ENCODE results near the gene NECAB3.

Gene NECAB3

DNA sequence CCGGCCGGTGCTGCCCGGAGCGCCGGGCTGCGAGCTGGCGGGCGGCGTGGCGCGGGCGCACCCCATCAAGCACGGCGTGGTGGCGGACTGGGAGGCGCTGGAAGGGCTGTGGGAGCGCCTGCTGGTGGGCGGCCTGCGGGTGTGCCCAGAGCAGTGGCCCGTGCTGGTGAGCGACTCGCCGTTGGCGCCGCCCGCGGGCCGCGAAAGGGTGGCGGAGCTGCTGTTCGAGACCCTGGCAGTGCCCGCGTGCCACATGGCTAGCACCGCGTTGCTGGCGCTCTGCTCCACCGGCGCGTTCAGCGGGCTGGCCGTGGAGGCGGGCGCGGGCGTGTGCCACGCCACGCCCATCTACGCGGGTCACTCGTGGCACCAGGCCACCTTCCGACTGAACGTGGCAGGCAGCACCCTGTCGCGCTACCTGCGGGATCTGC is 7.0 kb downstream of the NECAB3 start:
- peak overlapping the region; percentile 73 for H3K9ac ChIP-seq (ENCODE audit: low read length)
- no peaks in the 10 kb centered on the region for H3K27me3 ChIP-seq (replicated peaks; ENCODE audit: control insufficient read depth, insufficient read depth, low read length)
- peak overlapping the region; percentile 65 for H3K4me3 ChIP-seq (ENCODE audit: low read length)
- peak; percentile 63 for DNase-seq (ENCODE audit: low read depth)
- H3K36me3 ChIP-seq (ENCODE audit: control insufficient read depth, insufficient read depth, low read length, severe bottlenecking), result peaks cover 30% of the 10 kb centered on the region
- H3K4me1 ChIP-seq (ENCODE audit: control insufficient read depth, insufficient read depth, low read length), result peaks cover 42% of the 10 kb centered on the region
- no peaks in the 10 kb centered on the region for H3K9me3 ChIP-seq (ENCODE audit: control insufficient read depth, low read length)

DNA sequence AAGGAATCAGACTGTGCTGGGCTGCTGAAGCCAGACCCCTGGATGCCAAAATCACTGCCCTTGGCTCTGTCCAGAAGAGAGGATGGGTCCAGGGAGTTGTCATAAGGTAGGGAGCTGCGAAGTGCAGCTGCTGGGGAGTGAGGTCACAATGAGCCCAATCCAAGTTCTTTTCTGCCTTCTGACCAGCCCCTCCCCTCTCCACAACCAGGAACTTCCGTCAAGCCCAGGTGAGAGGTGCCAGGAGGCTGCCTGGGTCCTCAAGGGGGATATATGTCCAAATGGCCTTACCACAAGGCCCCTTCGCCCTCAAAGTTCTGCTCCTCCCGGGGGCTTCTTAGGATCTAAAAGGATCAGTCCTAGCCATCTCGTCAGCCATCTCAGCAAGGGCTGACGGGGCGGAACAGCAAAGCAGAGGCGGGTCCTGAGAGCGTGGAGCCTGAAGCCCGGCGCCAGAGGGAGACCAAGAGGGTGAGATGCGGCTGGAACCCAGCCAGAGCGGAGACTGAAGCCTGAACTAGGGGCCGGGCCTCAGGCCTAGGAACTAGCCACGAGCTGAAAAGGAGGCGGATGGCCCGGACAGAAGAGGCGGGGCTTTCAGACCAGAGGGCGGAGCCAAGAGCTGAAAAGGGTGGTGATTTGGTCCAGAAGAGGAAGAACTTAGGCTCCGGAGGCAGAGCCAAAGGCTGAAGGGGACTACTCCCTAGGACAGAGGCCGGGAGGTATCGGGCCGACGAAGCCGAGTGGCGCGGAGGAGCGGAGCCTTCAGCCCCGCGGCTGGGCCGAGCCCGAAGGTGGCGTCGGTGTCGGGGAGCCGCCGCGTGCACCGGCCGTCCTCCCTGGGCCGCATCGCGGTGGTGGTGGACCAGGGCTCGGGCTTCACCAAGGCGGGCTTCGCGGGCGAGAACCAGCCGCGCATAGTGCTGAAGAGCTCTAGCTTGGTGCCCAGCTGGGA is 7.7 kb downstream of the NECAB3 start, which contains the start of gene ACTL10:
Gene ACTL10 (plus strand): TSS at position 651 of the 952 bp plus-strand sequence. CDS start 555 bp downstream, outside the sequence.
- Histone ChIP-seq H3K27me3 (replicated peaks; ENCODE audit: control insufficient read depth, insufficient read depth, low read length) (no peaks in the 10 kb centered on the region), H3K4me3 (ENCODE audit: low read length) (peak within 1 kb of the TSS; percentile 65)
- DNase-seq (ENCODE audit: low read depth), result peak; percentile 99

DNA sequence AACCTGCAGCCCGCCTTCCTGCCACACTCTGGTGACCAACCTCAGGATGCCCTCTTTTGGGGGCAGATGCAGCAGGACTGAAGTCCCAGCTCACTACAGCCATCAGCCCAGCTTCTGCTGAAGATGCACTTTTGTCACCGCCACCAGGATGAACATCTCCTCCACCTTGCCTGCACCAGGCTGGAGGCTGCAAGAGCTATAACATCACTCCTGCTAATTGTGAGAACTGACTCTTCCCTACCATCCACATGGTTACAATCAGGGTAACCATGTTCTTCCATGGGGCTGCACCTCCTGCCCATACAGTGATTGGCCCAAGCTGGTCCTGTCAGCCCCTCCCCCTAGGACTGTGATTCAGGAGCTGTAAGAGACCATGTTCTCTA is 9.5 kb downstream of the NECAB3 start:
- H3K4me3 ChIP-seq (ENCODE audit: low read length), result no peak overlapping the region
- no peaks in the 10 kb centered on the region for H3K27me3 ChIP-seq (replicated peaks; ENCODE audit: control insufficient read depth, insufficient read depth, low read length)
- H3K9me3 ChIP-seq (ENCODE audit: control insufficient read depth, low read length), result no peaks in the 10 kb centered on the region

More for the DNA sequence above, 7.7 kb downstream of the NECAB3 start, which contains the start of gene ACTL10:
- no peaks in the 10 kb centered on the region for H3K9me3 ChIP-seq (ENCODE audit: control insufficient read depth, low read length)
- H3K9ac ChIP-seq (ENCODE audit: low read length), result peak within 1 kb of the TSS; percentile 73
- H3K4me1 ChIP-seq (ENCODE audit: control insufficient read depth, insufficient read depth, low read length), result peaks cover 36% of the 10 kb centered on the region
- H3K36me3 ChIP-seq (ENCODE audit: control insufficient read depth, insufficient read depth, low read length, severe bottlenecking), result peaks cover 29% of the 10 kb centered on the region

DNA sequence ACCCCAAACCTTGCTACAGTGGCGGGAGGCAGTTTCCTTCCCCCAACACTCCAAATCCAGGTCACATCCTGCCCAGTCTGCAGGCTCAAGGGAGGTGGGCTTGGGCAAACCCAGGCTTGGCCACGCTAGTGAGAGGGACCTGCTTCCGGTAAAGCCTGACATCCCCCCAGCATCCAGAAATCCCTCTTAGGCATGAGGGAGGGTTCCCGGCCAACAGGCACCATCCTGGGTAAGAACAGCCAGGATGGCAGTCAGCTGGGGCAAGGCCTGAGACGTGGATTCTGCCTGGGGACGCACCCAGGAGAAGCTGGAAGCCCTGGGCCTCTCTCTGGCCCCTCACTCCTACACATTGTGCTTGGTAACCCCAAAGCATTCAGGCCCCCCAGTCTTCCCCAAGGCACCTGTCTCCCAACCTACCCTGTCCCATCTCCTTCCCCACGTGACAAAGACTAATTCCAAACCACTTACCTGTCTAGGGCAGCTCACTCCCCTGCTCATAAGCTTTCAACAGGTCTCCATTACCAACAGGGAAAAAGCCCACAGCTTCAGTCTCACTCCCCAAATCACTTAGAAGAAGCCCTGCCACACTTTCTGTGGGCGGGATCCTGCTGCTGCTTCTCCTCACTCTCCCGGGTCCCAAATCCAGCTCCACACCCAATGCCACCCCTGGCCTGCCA is 10.0 kb downstream of the NECAB3 start:
- H3K27me3 ChIP-seq (replicated peaks; ENCODE audit: control insufficient read depth, insufficient read depth, low read length), result no peaks in the 10 kb centered on the region
- peaks cover 14% of the 10 kb centered on the region for H3K36me3 ChIP-seq (ENCODE audit: control insufficient read depth, insufficient read depth, low read length, severe bottlenecking)
- DNase-seq (ENCODE audit: low read depth), result no peak
- peak overlapping the region; percentile 85 for H3K4me3 ChIP-seq (ENCODE audit: low read length)
- peak overlapping the region; percentile 92 for H3K9ac ChIP-seq (ENCODE audit: low read length)
- H3K9me3 ChIP-seq (ENCODE audit: control insufficient read depth, low read length), result no peaks in the 10 kb centered on the region
- H3K4me1 ChIP-seq (ENCODE audit: control insufficient read depth, insufficient read depth, low read length), result peaks cover 36% of the 10 kb centered on the region

More for the DNA sequence above, 9.5 kb downstream of the NECAB3 start:
- peaks cover 36% of the 10 kb centered on the region for H3K4me1 ChIP-seq (ENCODE audit: control insufficient read depth, insufficient read depth, low read length)
- no peak for DNase-seq (ENCODE audit: low read depth)
- H3K9ac ChIP-seq (ENCODE audit: low read length), result no peak overlapping the region
- H3K36me3 ChIP-seq (ENCODE audit: control insufficient read depth, insufficient read depth, low read length, severe bottlenecking), result peaks cover 18% of the 10 kb centered on the region

DNA sequence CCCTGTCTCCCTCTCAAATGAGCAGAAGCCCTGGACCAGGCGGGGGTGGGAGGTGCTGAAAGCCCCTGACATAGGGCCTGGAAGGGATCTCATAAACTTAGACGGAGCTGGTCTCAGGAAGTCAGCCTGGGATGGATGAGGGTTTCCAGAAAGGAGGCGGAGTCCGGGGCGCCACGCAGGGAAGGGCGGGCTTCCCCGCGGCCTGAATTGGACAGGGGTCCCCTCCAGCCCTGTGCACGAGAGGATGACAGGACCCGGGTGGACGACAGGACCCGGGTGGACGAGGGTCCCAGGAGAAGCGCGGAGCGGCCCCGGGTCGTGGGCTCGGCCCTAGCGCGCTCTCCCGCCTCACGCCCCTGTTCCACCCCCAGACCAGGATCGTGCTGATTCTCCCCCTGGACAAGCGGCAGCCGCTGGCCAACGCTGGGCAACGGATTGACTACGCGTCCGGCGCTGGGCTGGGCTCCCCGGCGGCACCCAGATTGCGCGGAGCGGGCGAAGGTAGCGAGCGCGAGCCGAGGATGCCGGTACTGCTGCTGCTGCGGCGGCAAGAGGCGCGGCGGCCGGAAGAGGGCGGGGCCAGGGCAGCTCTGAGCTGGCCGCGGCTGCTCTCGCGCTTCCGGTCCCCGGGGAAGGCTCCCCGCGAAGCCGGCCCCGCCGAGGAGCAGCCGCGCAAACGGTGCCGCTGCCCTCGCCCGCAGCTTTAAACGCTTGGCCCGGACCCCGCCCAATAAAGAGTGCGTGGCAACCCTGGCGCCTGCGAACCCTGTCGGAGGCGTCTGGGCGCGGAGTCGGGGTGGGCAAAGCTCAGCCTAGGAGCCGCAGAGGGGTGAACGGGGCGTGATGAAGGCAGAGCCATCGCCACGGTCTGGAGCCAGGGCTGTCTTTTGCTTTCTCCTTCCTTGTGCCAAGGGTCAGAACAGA is 10.8 kb downstream of the NECAB3 start:
- Histone ChIP-seq H3K9me3 (ENCODE audit: control insufficient read depth, low read length) (no peaks in the 10 kb centered on the region), H3K4me1 (ENCODE audit: control insufficient read depth, insufficient read depth, low read length) (peaks cover 32% of the 10 kb centered on the region), H3K36me3 (ENCODE audit: control insufficient read depth, insufficient read depth, low read length, severe bottlenecking) (peaks cover 13% of the 10 kb centered on the region), H3K9ac (ENCODE audit: low read length) (peak overlapping the region; percentile 92), H3K4me3 (ENCODE audit: low read length) (peak overlapping the region; percentile 85), H3K27me3 (replicated peaks; ENCODE audit: control insufficient read depth, insufficient read depth, low read length) (no peaks in the 10 kb centered on the region)
- DNase-seq (ENCODE audit: low read depth), result peak; percentile 93

DNA sequence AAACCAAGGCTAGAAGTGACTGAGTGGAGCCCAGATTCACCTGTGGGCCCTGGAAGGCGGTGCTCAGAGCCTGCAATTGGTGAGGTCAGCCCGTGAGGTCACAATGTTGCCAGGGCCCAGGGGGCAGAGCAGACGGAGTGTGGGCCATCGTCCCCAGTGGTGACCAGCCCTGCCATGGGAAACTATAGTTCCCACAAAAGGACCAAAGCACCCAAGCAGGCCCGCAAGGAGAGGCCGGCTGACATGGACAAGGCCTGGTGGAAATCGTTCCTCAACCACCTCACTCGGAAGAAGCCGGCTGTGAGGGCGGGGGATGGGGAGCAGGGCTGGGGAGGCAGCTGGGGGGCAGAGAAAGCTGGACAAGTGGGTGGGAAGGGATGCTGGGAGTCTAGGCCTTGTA is 12.1 kb downstream of the NECAB3 start, which contains the start of gene C20orf144:
Gene C20orf144 (plus strand): TSS at position 156 of the 400 bp plus-strand sequence. CDS start 19 bp downstream, at position 175.
- H3K27me3 ChIP-seq (replicated peaks; ENCODE audit: control insufficient read depth, insufficient read depth, low read length), result no peaks in the 10 kb centered on the region
- DNase-seq (ENCODE audit: low read depth), result no peak
- peaks cover 19% of the 10 kb centered on the region for H3K4me1 ChIP-seq (ENCODE audit: control insufficient read depth, insufficient read depth, low read length)
- H3K9me3 ChIP-seq (ENCODE audit: control insufficient read depth, low read length), result no peaks in the 10 kb centered on the region
- peaks cover 22% of the 10 kb centered on the region for H3K36me3 ChIP-seq (ENCODE audit: control insufficient read depth, insufficient read depth, low read length, severe bottlenecking)
- H3K4me3 ChIP-seq (ENCODE audit: low read length), result peak within 1 kb of the TSS; percentile 85
- peak within 1 kb of the TSS; percentile 92 for H3K9ac ChIP-seq (ENCODE audit: low read length)

DNA sequence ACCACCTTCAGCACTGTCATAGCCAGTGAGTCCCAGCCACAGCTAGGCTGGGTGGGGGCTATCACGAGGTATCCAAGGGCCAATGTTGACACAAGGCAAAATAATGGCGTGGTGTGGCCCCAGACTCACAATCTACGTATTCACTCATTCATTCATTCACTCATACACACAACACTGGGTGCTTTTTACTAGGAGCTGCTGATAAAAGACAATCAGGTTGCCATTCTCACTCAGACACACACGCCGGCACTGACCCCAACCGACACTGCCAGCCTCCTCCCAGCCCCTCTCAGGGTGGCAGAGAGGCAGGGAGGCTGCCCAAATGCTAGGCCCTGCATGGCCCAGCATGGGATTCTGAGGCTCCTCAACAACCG is 13.6 kb downstream of the NECAB3 start:
- Histone ChIP-seq H3K36me3 (ENCODE audit: control insufficient read depth, insufficient read depth, low read length, severe bottlenecking) (peaks cover 30% of the 10 kb centered on the region), H3K9me3 (ENCODE audit: control insufficient read depth, low read length) (no peaks in the 10 kb centered on the region), H3K9ac (ENCODE audit: low read length) (no peak overlapping the region), H3K4me3 (ENCODE audit: low read length) (no peak overlapping the region), H3K27me3 (replicated peaks; ENCODE audit: control insufficient read depth, insufficient read depth, low read length) (no peaks in the 10 kb centered on the region), H3K4me1 (ENCODE audit: control insufficient read depth, insufficient read depth, low read length) (peaks cover 13% of the 10 kb centered on the region)
- no peak for DNase-seq (ENCODE audit: low read depth)

DNA sequence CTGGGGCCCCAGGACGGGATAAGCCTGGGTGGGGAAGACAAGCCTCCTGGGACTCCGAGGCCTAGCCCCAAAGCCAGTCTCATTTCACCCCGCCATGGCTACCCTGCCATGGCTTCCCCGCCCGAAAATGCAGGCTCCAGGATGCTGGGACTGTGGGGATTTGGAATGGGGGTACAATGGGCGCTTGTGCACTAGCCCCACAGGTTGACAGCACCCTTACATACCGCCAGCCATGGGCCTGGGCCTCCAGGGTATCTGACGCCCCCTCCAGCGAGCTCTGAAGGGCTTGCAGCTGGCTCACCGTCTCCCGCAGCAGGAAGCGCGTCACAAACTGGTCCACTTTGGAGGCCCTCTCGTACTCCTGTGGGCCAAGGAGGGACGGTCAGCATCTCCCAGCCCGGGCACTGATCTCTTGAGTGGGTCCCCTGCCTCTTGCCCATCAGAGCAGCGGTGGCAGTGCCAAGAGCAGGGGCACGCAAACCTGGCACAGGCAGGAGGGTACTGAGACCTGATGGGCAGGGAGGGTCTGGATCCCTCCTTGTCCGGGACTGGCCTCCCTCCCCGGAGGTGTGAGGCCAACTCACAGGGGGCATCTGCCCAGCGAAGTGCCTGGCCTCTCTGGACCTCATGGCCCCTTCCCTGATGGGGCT is 14.1 kb downstream of the NECAB3 start:
- DNase-seq (ENCODE audit: low read depth), result no peak
- Histone ChIP-seq H3K9me3 (ENCODE audit: control insufficient read depth, low read length) (no peaks in the 10 kb centered on the region), H3K27me3 (replicated peaks; ENCODE audit: control insufficient read depth, insufficient read depth, low read length) (no peaks in the 10 kb centered on the region), H3K36me3 (ENCODE audit: control insufficient read depth, insufficient read depth, low read length, severe bottlenecking) (peaks cover 30% of the 10 kb centered on the region), H3K4me3 (ENCODE audit: low read length) (no peak overlapping the region), H3K9ac (ENCODE audit: low read length) (no peak overlapping the region), H3K4me1 (ENCODE audit: control insufficient read depth, insufficient read depth, low read length) (peaks cover 13% of the 10 kb centered on the region)

DNA sequence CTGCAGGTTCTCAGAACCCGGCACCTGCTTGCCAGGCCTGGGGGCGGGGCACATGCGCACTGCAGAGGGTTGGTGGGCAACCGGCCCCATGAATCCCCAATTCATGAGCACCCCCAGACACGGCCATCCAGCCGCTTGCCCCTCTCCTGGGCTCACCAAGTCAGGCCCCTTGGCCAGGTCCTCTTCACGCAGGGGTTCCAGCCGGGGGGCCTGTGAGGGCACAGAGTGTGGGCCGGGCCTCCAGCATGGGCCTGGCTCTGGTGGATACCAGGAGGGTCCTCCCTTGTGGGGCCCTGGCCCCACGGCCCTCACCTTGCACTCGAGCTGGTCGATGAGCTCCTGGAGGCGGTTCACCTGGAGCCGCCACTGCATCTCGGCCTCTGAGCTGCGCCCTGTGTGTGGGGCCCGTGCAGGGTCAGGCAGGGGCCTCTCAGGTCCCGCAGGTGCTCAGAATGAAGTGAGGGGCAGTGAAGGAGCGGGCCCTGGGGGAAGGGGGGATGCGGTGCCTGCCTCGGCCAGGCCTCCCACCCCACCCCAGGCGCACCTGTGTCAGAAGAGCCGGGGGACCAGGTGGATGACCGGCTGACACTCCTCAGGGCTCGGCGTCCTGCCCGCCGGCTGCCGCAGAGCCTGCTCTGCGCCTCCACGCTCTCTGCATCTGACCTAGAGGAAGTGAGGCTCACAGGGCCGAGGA is 14.7 kb downstream of the NECAB3 start:
- peaks cover 30% of the 10 kb centered on the region for H3K36me3 ChIP-seq (ENCODE audit: control insufficient read depth, insufficient read depth, low read length, severe bottlenecking)
- no peaks in the 10 kb centered on the region for H3K27me3 ChIP-seq (replicated peaks; ENCODE audit: control insufficient read depth, insufficient read depth, low read length)
- no peaks in the 10 kb centered on the region for H3K9me3 ChIP-seq (ENCODE audit: control insufficient read depth, low read length)
- H3K9ac ChIP-seq (ENCODE audit: low read length), result no peak overlapping the region
- DNase-seq (ENCODE audit: low read depth), result no peak
- H3K4me1 ChIP-seq (ENCODE audit: control insufficient read depth, insufficient read depth, low read length), result peaks cover 13% of the 10 kb centered on the region
- no peak overlapping the region for H3K4me3 ChIP-seq (ENCODE audit: low read length)

DNA sequence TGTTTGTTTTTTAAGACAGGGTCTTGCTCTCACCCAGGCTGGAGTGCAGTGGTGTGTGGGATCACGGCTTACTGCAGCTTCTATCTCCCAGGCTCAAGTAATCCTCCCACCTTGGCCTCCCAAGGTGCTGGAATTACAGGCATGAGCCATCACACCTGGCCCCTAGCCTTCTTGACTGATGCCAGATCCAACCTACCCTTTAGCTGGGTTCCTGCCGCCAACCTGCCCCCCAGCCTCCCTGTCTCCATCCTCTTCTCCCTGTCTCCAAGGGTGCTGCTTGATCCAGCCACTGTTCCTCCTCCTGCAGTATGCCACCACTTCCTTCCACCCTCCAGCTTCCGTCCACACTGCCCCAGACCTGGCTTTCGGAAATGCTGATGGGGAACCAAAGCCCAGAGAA is 15.3 kb downstream of the NECAB3 start:
- H3K4me1 ChIP-seq (ENCODE audit: control insufficient read depth, insufficient read depth, low read length), result peaks cover 12% of the 10 kb centered on the region
- H3K4me3 ChIP-seq (ENCODE audit: low read length), result no peak overlapping the region
- H3K36me3 ChIP-seq (ENCODE audit: control insufficient read depth, insufficient read depth, low read length, severe bottlenecking), result peaks cover 30% of the 10 kb centered on the region
- H3K9ac ChIP-seq (ENCODE audit: low read length), result no peak overlapping the region
- no peak for DNase-seq (ENCODE audit: low read depth)
- H3K9me3 ChIP-seq (ENCODE audit: control insufficient read depth, low read length), result no peaks in the 10 kb centered on the region
- no peaks in the 10 kb centered on the region for H3K27me3 ChIP-seq (replicated peaks; ENCODE audit: control insufficient read depth, insufficient read depth, low read length)

Data from adipocyte (in vitro differentiated cells).